Transverse colon (tissue), 4 donors: ENCODE results near the gene PHACTR3. TPM values are rescaled to one million over a fixed set of nuclear protein-coding genes. Genes with fewer than 3 reads are reported as not detected.

Experiments
- DNase-seq: peaks from one replicate; pipeline ENCODE4 v3.0.0-alpha.2; 2019
- H3K27ac ChIP-seq, 4 donors: fragments of 200-600 bp; sonication (generic); 2 replicates each; pipeline ENCODE4 v1.5.1; 2016 to 2018; ENCODE audit warnings: inconsistent platforms in 4 of 4
- H3K27me3 ChIP-seq: fragments of 200-600 bp; sonication (generic); 2 replicates; pipeline ENCODE4 v1.5.1; 2017; ENCODE audit warnings: inconsistent platforms
- H3K36me3 ChIP-seq, 4 donors: fragments of 200-600 bp; sonication (generic); 2 replicates each; pipeline ENCODE4 v1.5.1; 2017 to 2019; ENCODE audit warnings: inconsistent platforms in 4 of 4
- H3K4me1 ChIP-seq, 4 donors: fragments of 200-600 bp; sonication (generic); 2 replicates each; pipeline ENCODE4 v1.5.1; 2017 to 2020; ENCODE audit warnings: inconsistent platforms in 4 of 4
- H3K4me3 ChIP-seq, 4 donors: fragments of 200-600 bp; sonication (generic); 1 replicate in 1 of 4; 2 replicates in 3 of 4; pipeline versions ENCODE4 v1.5.1 to v1.6.1; 2017 to 2019; ENCODE audit warnings: inconsistent platforms in 4 of 4
- H3K9me3 ChIP-seq, 2 donors: fragments of 200-600 bp; sonication (generic); 2 replicates each; pipeline ENCODE4 v1.5.1; 2017 to 2019; ENCODE audit warnings: inconsistent platforms in 2 of 2
- EP300 ChIP-seq: sonication (generic); formaldehyde crosslinking; IDR thresholded peaks from one replicate; pipeline ENCODE4 v1.6.1; 2017; ENCODE audit warnings: antibody characterized with exemption, low read depth
- POLR2A ChIP-seq: fragments of 450-650 bp; IDR thresholded peaks from one replicate; pipeline ENCODE4 v1.6.1; 2016; ENCODE audit warnings: antibody characterized with exemption, mild to moderate bottlenecking, moderate library complexity
- POLR2AphosphoS5 ChIP-seq, 3 donors: sonication (generic); formaldehyde crosslinking; IDR thresholded peaks; one replicate each; pipeline ENCODE4 v1.6.1; 2016; ENCODE audit warnings: antibody characterized with exemption in 3 of 3
- WGBS, 2 donors: methylation state at CpG; one replicate each; pipeline ENCODE4 v1.1.5; 2018; ENCODE audit warnings: low coverage in 1 of 2; 5-methylcytosine and 5-hydroxymethylcytosine counted together
- in situ Hi-C, 4 donors: fragments of 200-750 bp; cut with MboI; loops; one replicate each; pipeline versions ENCODE4 v1.15.0 to v1.15.1; 2017; ENCODE audit warnings: low sequenced_read_pairs in 3 of 4, low pct_ligation_motif_present in 1 of 4, low pct_unique_long_range_greater_than_20kb in 1 of 4
- intact Hi-C: fragments of 100-400 bp; cut with DNase I; formaldehyde crosslinking; loops from one replicate; pipeline ENCODE4 v1.15.1; 2023; ENCODE audit warnings: low total_unique reads
- total RNA-seq, 4 donors: library from RNA; depleted of rRNA; stranded (reverse); fragments of >200 nt; gene quantifications; one replicate each; pipeline ENCODE4 v1.1.0, GENCODE V29; 2016
- TF ChIP-seq, protein P1 (sequence below), 5 experiments: fragments of 200-600 bp in 3 of 5; fragments of 450-650 bp in 2 of 5; sonication (generic) in 3 of 5; IDR thresholded peaks; 1 replicate in 2 of 5; 2 replicates in 3 of 5; pipeline ENCODE4 v1.5.1; 2016 to 2017; ENCODE audit warnings: antibody characterized with exemption in 5 of 5, inconsistent platforms in 3 of 5, mild to moderate bottlenecking in 2 of 5, moderate library complexity in 1 of 5

The PHACTR3 gene
- total RNA-seq, 4 donors from 2014 or later: 1.6 to 7.1 (median 5.6) TPM

DNA sequence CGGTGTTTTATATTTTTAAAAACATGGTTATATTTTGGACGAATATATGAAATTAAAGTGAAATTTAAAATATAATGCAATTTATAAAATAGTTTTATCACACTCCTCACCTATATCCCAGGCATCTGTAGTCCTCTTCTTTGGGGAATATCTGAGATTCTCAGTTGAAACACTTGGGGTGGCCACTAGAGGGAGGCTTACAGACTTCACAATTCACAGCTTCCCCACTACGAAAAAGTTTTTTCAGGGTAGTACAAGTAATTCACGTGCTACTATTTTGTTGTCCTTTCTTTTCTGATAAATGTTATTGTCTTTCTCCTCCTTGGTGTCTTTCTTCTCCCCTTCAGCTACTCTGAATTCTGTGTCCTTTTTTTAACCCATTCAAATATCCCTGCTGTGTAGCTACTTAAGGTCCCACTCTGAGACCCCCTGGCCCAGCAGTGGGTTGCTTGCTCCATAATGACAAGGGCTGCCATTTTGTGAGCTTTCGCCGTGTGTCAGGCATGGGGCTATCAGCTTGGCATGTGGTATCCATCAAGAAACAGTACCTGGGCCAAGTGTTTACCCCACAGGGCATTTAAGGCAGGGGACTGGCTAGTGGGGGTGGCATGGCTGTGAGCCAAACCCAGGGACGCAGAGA is 43.6 kb upstream of the PHACTR3 start:
- intact Hi-C loops (no loop called here), in situ Hi-C loops (no loop called here)
- no peak overlapping the region for H3K27ac ChIP-seq
- WGBS, 2 donors: 8 to 38% methylated on average over 3 to 7 of the region's 7 CpGs
- DNase-seq: no peak
- TF ChIP-seq POLR2A: no peak
- TF ChIP-seq, protein P1, sequence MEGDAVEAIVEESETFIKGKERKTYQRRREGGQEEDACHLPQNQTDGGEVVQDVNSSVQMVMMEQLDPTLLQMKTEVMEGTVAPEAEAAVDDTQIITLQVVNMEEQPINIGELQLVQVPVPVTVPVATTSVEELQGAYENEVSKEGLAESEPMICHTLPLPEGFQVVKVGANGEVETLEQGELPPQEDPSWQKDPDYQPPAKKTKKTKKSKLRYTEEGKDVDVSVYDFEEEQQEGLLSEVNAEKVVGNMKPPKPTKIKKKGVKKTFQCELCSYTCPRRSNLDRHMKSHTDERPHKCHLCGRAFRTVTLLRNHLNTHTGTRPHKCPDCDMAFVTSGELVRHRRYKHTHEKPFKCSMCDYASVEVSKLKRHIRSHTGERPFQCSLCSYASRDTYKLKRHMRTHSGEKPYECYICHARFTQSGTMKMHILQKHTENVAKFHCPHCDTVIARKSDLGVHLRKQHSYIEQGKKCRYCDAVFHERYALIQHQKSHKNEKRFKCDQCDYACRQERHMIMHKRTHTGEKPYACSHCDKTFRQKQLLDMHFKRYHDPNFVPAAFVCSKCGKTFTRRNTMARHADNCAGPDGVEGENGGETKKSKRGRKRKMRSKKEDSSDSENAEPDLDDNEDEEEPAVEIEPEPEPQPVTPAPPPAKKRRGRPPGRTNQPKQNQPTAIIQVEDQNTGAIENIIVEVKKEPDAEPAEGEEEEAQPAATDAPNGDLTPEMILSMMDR (IDR thresholded peaks at IDR 0.05): peak; percentile 27 to 55 (median 36)
- no peaks in the 10 kb centered on the region for H3K36me3 ChIP-seq
- no peaks in the 10 kb centered on the region for H3K4me1 ChIP-seq
- no peaks in the 10 kb centered on the region for H3K27me3 ChIP-seq
- H3K9me3 ChIP-seq: no peaks in the 10 kb centered on the region
- no peak overlapping the region for H3K4me3 ChIP-seq

DNA sequence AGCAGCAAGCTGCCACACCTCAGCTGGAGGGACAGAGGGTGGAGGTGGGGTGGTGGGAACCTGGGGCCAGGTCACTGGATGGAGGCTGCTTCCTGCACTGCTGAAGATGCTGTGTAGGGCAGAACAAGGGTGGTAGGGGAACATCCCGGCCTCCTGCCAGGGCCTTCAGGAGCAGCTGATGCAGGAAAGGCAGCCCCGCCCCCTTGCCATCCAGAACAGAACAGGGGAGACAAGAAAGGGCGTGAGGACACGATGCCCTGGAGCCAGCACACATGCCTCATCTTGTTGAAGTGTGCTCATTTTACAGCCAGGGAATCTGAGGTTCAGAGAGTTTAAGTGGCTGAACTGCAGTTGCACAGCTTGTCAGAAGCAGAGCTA is 43.1 kb upstream of the PHACTR3 start:
- H3K27me3 ChIP-seq: no peaks in the 10 kb centered on the region
- no peak overlapping the region for H3K27ac ChIP-seq
- TF ChIP-seq EP300 (no peak), POLR2A (no peak), POLR2AphosphoS5 (IDR thresholded peaks at IDR 0.05) (no peak)
- TF ChIP-seq, protein P1 (IDR thresholded peaks at IDR 0.05): no peak
- no peak for DNase-seq
- 63% methylated on average over 4 of the region's 4 CpGs; no CpG with 5 or more reads in 1 of the 2 donors for WGBS, 2 donors
- no peaks in the 10 kb centered on the region for H3K4me1 ChIP-seq
- no peaks in the 10 kb centered on the region for H3K36me3 ChIP-seq
- no peak overlapping the region for H3K4me3 ChIP-seq
- no peaks in the 10 kb centered on the region for H3K9me3 ChIP-seq
- intact Hi-C loops (no loop called here), in situ Hi-C loops (no loop called here)

DNA sequence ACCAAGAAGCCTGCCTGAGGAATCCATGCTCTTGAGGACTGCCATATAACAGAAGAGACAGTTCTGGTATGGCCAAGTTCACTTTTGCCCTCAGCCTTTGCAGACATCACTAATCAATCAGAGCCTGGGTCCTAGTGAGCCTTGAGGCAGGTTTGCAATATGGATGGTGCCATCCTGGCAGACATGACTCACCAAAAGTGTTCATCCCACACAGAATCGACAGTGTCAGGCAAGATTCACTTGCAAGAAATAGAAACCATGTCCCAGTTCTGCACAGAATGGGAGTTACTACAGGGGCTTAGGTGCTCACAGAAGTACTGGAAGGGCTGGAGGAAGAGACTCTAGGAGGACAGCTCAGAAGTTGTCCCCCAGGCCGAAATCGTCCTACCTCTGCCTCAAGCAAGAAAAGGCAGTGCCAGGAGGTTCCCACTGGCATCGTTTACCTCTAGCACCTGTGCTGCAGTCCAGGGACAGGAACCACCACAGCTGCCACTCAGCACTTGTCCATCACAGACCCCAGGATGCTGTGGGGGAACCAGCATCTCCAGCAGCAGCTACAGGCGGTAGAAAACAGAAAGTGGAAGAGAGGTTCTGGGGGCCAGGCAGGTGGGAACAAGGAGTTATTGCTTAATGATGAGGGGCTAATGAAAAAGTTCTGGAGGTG is 42.6 kb upstream of the PHACTR3 start:
- TF ChIP-seq, protein P1 (IDR thresholded peaks at IDR 0.05): no peak
- TF ChIP-seq EP300 (no peak), POLR2A (no peak), POLR2AphosphoS5 (IDR thresholded peaks at IDR 0.05) (no peak)

DNA sequence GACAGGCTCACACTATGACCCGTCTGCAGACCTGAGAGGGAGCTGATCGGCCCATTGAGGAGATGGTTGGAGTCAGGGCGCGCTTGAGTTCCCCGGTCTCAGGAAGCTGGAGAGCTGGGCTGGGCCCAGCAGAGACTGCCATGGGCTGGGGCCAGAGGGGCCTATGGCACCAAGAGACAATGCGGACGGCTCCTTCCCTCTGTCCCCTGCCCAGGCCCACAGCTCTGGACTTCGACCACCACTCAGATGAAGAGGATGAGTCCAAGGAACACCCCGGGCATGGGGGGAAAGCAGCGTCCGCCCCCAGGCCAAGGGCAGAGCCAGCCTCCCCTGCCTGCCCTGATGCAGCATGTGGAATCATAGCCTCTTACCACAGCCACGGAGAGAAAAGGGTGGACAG is 40.2 kb upstream of the PHACTR3 start:
- no peaks in the 10 kb centered on the region for H3K36me3 ChIP-seq
- WGBS, 2 donors: 20 to 86% methylated on average over 1 to 12 of the region's 12 CpGs
- TF ChIP-seq EP300: no peak
- TF ChIP-seq, protein P1 (IDR thresholded peaks at IDR 0.05): no peak
- TF ChIP-seq POLR2AphosphoS5 (IDR thresholded peaks at IDR 0.05): no peak
- TF ChIP-seq POLR2A: no peak
- no peak overlapping the region for H3K27ac ChIP-seq
- no peaks in the 10 kb centered on the region for H3K9me3 ChIP-seq
- in situ Hi-C loops: no loop called here
- no peaks in the 10 kb centered on the region for H3K4me1 ChIP-seq
- no peak overlapping the region for H3K4me3 ChIP-seq
- H3K27me3 ChIP-seq: no peaks in the 10 kb centered on the region
- no peak for DNase-seq
- intact Hi-C loops: no loop called here

More for the DNA sequence above, 42.6 kb upstream of the PHACTR3 start:
- intact Hi-C loops: no loop called here
- Histone ChIP-seq H3K4me1 (no peaks in the 10 kb centered on the region), H3K27ac (no peak overlapping the region), H3K27me3 (no peaks in the 10 kb centered on the region), H3K36me3 (no peaks in the 10 kb centered on the region), H3K4me3 (no peak overlapping the region), H3K9me3 (no peaks in the 10 kb centered on the region)
- DNase-seq: no peak
- WGBS, 2 donors: 84 to 86% methylated on average over 1 to 5 of the region's 5 CpGs
- in situ Hi-C loops: no loop called here
